K562 (cell line): ENCODE data around the gene ADD1. TPM values are rescaled to one million over a fixed set of nuclear protein-coding genes. Genes with fewer than 3 reads are reported as not detected.

Experiments
- ATAC-seq: fragments of 200-7000 bp; cut with Tn5 transposase; 3 replicates; pipeline ENCODE4 v1.9.1; 2020; ENCODE audit warnings: moderate library complexity
- BruUV-seq: library from RNA; stranded (reverse); fragments of 400-500 nt; replicated peaks from 2 replicates; lab custom pipeline; 2021; lab: Mats Ljungman, UMichigan
- CTCF ChIA-PET: fragments of 300-600 bp; formaldehyde crosslinking; extraction: SDS; loops from one replicate; lab custom pipeline; 2021; ENCODE audit warnings: low intra/inter-chr PET ratio; lab: Yijun Ruan, JAX
- POLR2A ChIA-PET: fragments of 300-600, 350-650 bp; sonication (Branson Sonifier 250); formaldehyde crosslinking; extraction: SDS; loops from one replicate; lab custom pipeline; 2021; ENCODE audit warnings: antibody characterized with exemption, inconsistent platforms; lab: Yijun Ruan, JAX
- DNase-seq, 4 experiments: peaks; one replicate each; pipeline versions ENCODE4 v3.0.0 to v3.0.0-alpha.2; 2011 to 2018; ENCODE audit warnings: low spot score in 3 of 4, mixed read lengths in 3 of 4; ENCODE audit errors: extremely low read depth in 1 of 4
- FAIRE-seq: peaks from 2 replicates; lab custom pipeline; 2011; peaks lifted over from hg19 to GRCh38; lab: Jason Lieb, UNC
- H2AFZ ChIP-seq: 2 replicates; pipeline ENCODE4 v1.6.0; 2011; ENCODE audit warnings: low read depth, low read length, control low read depth, inconsistent platforms
- H3K27ac ChIP-seq: fragments of 200-600 bp; 3 replicates; pipeline ENCODE4 v1.8.0; 2011; ENCODE audit warnings: low read depth, mild to moderate bottlenecking, control low read depth, inconsistent platforms, low read length, moderate library complexity, mixed read lengths; ENCODE audit errors: extremely low read depth
- H3K27me3 ChIP-seq, 2 experiments: fragments of 300-600 bp in 1 of 2; 2 replicates in 1 of 2; 3 replicates in 1 of 2; pipeline versions ENCODE4 v1.6.0 to v1.8.0; 2011; ENCODE audit warnings: inconsistent platforms in 2 of 2, low read length in 2 of 2, mild to moderate bottlenecking in 1 of 2, mixed read lengths in 1 of 2, moderate library complexity in 1 of 2; ENCODE audit not compliant: control insufficient read depth in 2 of 2, insufficient read depth in 2 of 2
- H3K36me3 ChIP-seq: fragments of 300-600 bp; 3 replicates; pipeline ENCODE4 v1.8.0; 2011; ENCODE audit warnings: mild to moderate bottlenecking, low read length, inconsistent platforms; ENCODE audit not compliant: control insufficient read depth, insufficient read depth
- H3K4me1 ChIP-seq, 2 experiments: fragments of 200-600 bp in 1 of 2; replicated peaks in 1 of 2; 2 replicates in 1 of 2; 3 replicates in 1 of 2; pipeline versions ENCODE4 v1.5.1 to v1.8.0; 2011; ENCODE audit warnings: inconsistent platforms in 2 of 2, low read length in 2 of 2, mild to moderate bottlenecking in 1 of 2, mixed read lengths in 1 of 2, moderate library complexity in 1 of 2; ENCODE audit not compliant: control insufficient read depth in 2 of 2, insufficient read depth in 2 of 2
- H3K4me2 ChIP-seq: 2 replicates; pipeline ENCODE4 v1.6.1; 2011; ENCODE audit warnings: low read length, control low read depth, inconsistent platforms, mixed read lengths; ENCODE audit not compliant: insufficient read depth
- H3K4me3 ChIP-seq: fragments of 200-600 bp; sonication (generic), shearing (Covaris generic); 2 replicates; pipeline ENCODE4 v1.5.1; 2016; ENCODE audit warnings: control low read depth, inconsistent platforms
- H3K79me2 ChIP-seq: fragments of 200-600 bp; 3 replicates; pipeline ENCODE4 v1.8.0; 2011; ENCODE audit warnings: low read length, inconsistent platforms; ENCODE audit not compliant: control insufficient read depth, insufficient read depth
- H3K9ac ChIP-seq, 2 experiments: 2 replicates each; pipeline versions ENCODE4 v1.6.0 to v1.6.1; 2011; ENCODE audit warnings: low read depth in 2 of 2, low read length in 2 of 2, control low read depth in 1 of 2, inconsistent platforms in 1 of 2, mild to moderate bottlenecking in 1 of 2, mixed read lengths in 1 of 2; ENCODE audit not compliant: insufficient read depth in 1 of 2
- H3K9me1 ChIP-seq: one replicate; pipeline ENCODE4 v1.6.0; 2011; ENCODE audit warnings: inconsistent platforms, mild to moderate bottlenecking, low read length, moderate library complexity; ENCODE audit not compliant: control insufficient read depth, insufficient read depth
- H3K9me3 ChIP-seq: replicated peaks from 2 replicates; pipeline ENCODE4 v1.5.1; 2011; ENCODE audit warnings: low read depth, low read length, inconsistent platforms; ENCODE audit not compliant: control insufficient read depth, insufficient read depth
- H4K20me1 ChIP-seq: replicated peaks from 2 replicates; pipeline ENCODE4 v1.6.1; 2011; ENCODE audit warnings: low read length, inconsistent platforms, mixed read lengths; ENCODE audit not compliant: control insufficient read depth, insufficient read depth
- CEBPB ChIP-seq: fragments of 450-650 bp; IDR thresholded peaks from 2 replicates; pipeline ENCODE4 v1.6.1; 2016; ENCODE audit warnings: missing genetic modification characterization, missing compliant biosample characterization
- CEBPG ChIP-seq, 3 experiments: fragments of 200-800 bp in 1 of 3; sonication (Bioruptor generic) in 1 of 3; sonication (generic) in 1 of 3; formaldehyde crosslinking in 1 of 3; IDR thresholded peaks in 2 of 3; conservative IDR thresholded peaks in 1 of 3; 2 replicates each; pipeline versions ENCODE4 v1.6.1 to v1.8.0; 2016 to 2022; ENCODE audit warnings: missing compliant biosample characterization in 2 of 3, missing genetic modification characterization in 2 of 3, mild to moderate bottlenecking in 1 of 3, missing genetic modification reagents in 1 of 3
- RAD21 ChIP-seq, 2 experiments: fragments of 250-450 bp in 1 of 2; fragments of 450-650 bp in 1 of 2; sonication (Bioruptor Pico) in 1 of 2; formaldehyde crosslinking in 1 of 2; IDR thresholded peaks in 1 of 2; conservative IDR thresholded peaks in 1 of 2; 2 replicates each; pipeline versions ENCODE4 v1.4.0 to v1.8.0; 2020 to 2022; ENCODE audit warnings: mild to moderate bottlenecking in 2 of 2, moderate library complexity in 1 of 2
- ZNF395 ChIP-seq: fragments of 200-800 bp; sonication (Bioruptor generic); IDR thresholded peaks from 2 replicates; pipeline ENCODE4 v1.6.1; 2017; ENCODE audit warnings: missing genetic modification characterization, missing compliant biosample characterization
- WGBS: fragments of 100-300 bp; shearing (Covaris generic); methylation state at CpG from one replicate; pipeline ENCODE4 v1.1.6; 2016; ENCODE audit warnings: low coverage, mixed read lengths; ENCODE audit not compliant: insufficient coverage; ENCODE audit errors: missing lambda C conversion rate; 5-methylcytosine and 5-hydroxymethylcytosine counted together
- in situ Hi-C: fragments of 300-500 bp; cut with MboI; formaldehyde crosslinking; loops from 4 replicates; pipeline ENCODE4 v1.15.0; 2018; ENCODE audit warnings: inconsistent platforms, mixed read lengths
- intact Hi-C: fragments of 100-400 bp; cut with micrococcal nuclease; formaldehyde crosslinking; loops from 2 replicates; pipeline ENCODE4 v1.14.2; 2022
- polyA plus RNA-seq, 8 experiments: library from polyadenylated mRNA; depleted of rRNA in 4 of 8; stranded (reverse) in 5 of 8; unstranded in 3 of 8; fragments of >200 nt; fragmentation: Nextera tagmentation in 2 of 8; fragmentation: Illumina TruSeq in 1 of 8; extraction: Ambion mirVana in 2 of 8; extraction: Trizol in 1 of 8; gene quantifications; 2 replicates each; pipeline versions ENCODE4 v1.2.1 to v1.2.3, GENCODE V29; 2011 to 2014; ENCODE audit warnings: inconsistent platforms in 1 of 8, missing spikeins in 1 of 8
- total RNA-seq, 7 experiments: library from RNA; depleted of rRNA in 6 of 7; stranded (reverse); fragments of >200 nt in 6 of 7; fragmentation: Illumina TruSeq in 2 of 7; extraction: Trizol in 2 of 7; gene quantifications; 2 replicates each; pipeline versions ENCODE4 v1.2.1 to v1.2.3, GENCODE V29; 2011 to 2021; ENCODE audit warnings: low replicate concordance in 1 of 7
- TF ChIP-seq, protein P1 (sequence below), 3 experiments: IDR thresholded peaks in 2 of 3; conservative IDR thresholded peaks in 1 of 3; 2 replicates each; pipeline ENCODE4 v1.5.1; 2011 to 2012; ENCODE audit warnings: low read length in 3 of 3, mild to moderate bottlenecking in 3 of 3, control low read depth in 2 of 3, improper control_type of control experiment in 1 of 3, inconsistent platforms in 1 of 3, low read depth in 1 of 3, mixed read lengths in 1 of 3, moderate library complexity in 1 of 3; ENCODE audit not compliant: insufficient read depth in 2 of 3

ADD1 gene
- total and polyA plus RNA-seq, 9 of the 15 experiments (the other 6 are each of a cell fraction or from before 2014, with no cell fraction given): 17.5 to 153 (median 74.0) TPM

- BruUV-seq: no TSS peak
- no peak overlapping the region for H3K4me3 ChIP-seq
- no peaks in the 10 kb centered on the region for H3K9me1 ChIP-seq
- H3K4me1 ChIP-seq: no peaks in the 10 kb centered on the region
- H4K20me1 ChIP-seq: peaks cover 12% of the 10 kb centered on the region; the same call in 1 of the 2 replicates
- H3K4me2 ChIP-seq: no peak overlapping the region
- H3K27me3 ChIP-seq: no peaks in the 10 kb centered on the region
- CTCF ChIA-PET: interaction anchor here (0.7 kb wide), 1 partner anchor 89 kb away, joined by 3 read pairs; no protein-coding TSS in a partner anchor
- H3K36me3 ChIP-seq: peaks cover 95% of the 10 kb centered on the region
- POLR2A ChIA-PET: interaction anchor here (0.6 to 2.3 kb wide), 3 partner anchors 13 to 196 kb away, joined by 3 to 9 read pairs (median 3); no protein-coding TSS in a partner anchor
- no peaks in the 10 kb centered on the region for H3K79me2 ChIP-seq
- FAIRE-seq (no peak), ATAC-seq (peak; percentile 56), DNase-seq (no peak)
- TF ChIP-seq CEBPG (CRISPR knock-in tag; IDR thresholded peaks at IDR 0.05) (no peak), CEBPG (tag; conservative IDR thresholded peaks at IDR 0.05 in 1 of 2, IDR thresholded peaks at IDR 0.05 in 1 of 2) (0 out of 4 replicates have a peak, but pooled peaks of 1 of the 2 experiments have one; percentile 17), ZNF395 (CRISPR knock-in tag) (no peak), CEBPB (peak; percentile 63), RAD21 (CRISPR knock-in tag; conservative IDR thresholded peaks at IDR 0.05 in 1 of 2, IDR thresholded peaks at IDR 0.05 in 1 of 2) (peak in 1 of 2 experiments; percentile 21; a peak in 1 of 4 replicates)
- TF ChIP-seq, protein P1, sequence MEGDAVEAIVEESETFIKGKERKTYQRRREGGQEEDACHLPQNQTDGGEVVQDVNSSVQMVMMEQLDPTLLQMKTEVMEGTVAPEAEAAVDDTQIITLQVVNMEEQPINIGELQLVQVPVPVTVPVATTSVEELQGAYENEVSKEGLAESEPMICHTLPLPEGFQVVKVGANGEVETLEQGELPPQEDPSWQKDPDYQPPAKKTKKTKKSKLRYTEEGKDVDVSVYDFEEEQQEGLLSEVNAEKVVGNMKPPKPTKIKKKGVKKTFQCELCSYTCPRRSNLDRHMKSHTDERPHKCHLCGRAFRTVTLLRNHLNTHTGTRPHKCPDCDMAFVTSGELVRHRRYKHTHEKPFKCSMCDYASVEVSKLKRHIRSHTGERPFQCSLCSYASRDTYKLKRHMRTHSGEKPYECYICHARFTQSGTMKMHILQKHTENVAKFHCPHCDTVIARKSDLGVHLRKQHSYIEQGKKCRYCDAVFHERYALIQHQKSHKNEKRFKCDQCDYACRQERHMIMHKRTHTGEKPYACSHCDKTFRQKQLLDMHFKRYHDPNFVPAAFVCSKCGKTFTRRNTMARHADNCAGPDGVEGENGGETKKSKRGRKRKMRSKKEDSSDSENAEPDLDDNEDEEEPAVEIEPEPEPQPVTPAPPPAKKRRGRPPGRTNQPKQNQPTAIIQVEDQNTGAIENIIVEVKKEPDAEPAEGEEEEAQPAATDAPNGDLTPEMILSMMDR (IDR thresholded peaks at IDR 0.05 in 2 of 3, conservative IDR thresholded peaks at IDR 0.05 in 1 of 3; ENCODE audit: insufficient read depth in 2 of 3, low read depth in 1 of 3, low read length in 3 of 3): peak; percentile 17 to 27 (median 26); a peak in 2 of 6 replicates
- H3K27ac ChIP-seq: no peak overlapping the region
- 93% methylated on average over 14 of the region's 14 CpGs for WGBS
- in situ Hi-C loops: no loop called here
- peak overlapping the region in 1 of 2 experiments; percentile 40; a peak in 1 of 4 replicates for H3K9ac ChIP-seq
- no peak overlapping the region for H2AFZ ChIP-seq
- no peaks in the 10 kb centered on the region for H3K9me3 ChIP-seq
- intact Hi-C loops: no loop called here
Observed at GRCh38 chr4:2948895-2949781, 105.5 kb downstream of the ADD1 start.
